ENCODE results near the gene CXCL10. TPM values are rescaled to one million over a fixed set of nuclear protein-coding genes. Genes with fewer than 3 reads are reported as not detected.
"Not testable (repeated sequence)": the region's sequence is repeated elsewhere in the genome, so short reads cannot be mapped to it uniquely, and the experiment has no call there.

The CXCL10 gene
- total and polyA plus RNA-seq, 4 experiments from 2014 or later, result 0.39 to 0.76 (median 0.42) TPM; not detected in 1

GRCh38 chr4:76003620-76004019 lies 19.7 kb downstream of the CXCL10 start:
- peaks cover 3 to 16% of the 10 kb centered on the region in 2 donors for H3K27me3 Mint-ChIP-seq
- ChIA-PET CTCF (ENCODE audit: partially characterized antibody) (no interaction called here), POLR2A (ENCODE audit: partially characterized antibody) (no interaction called here)
- Histone ChIP-seq H3K4me3 (ENCODE audit: low read length in 2 of 2) (no peak overlapping the region), H3K27ac (ENCODE audit: low read depth, low read length) (no peak overlapping the region), H3K36me3 (ENCODE audit: insufficient read depth, low read length) (no peaks in the 10 kb centered on the region), H3K27me3 (ENCODE audit: insufficient read depth, low read length) (no peaks in the 10 kb centered on the region), H3K9me3 (ENCODE audit: control insufficient read depth in 1 of 2, low read length in 2 of 2) (no peaks in the 10 kb centered on the region), H3K4me1 (ENCODE audit: insufficient read depth, low read length) (no peaks in the 10 kb centered on the region)
- H3K27ac Mint-ChIP-seq, result no peak overlapping the region
- no peaks in the 10 kb centered on the region for H3K9me3 Mint-ChIP-seq
- no peak overlapping the region for H3K4me3 Mint-ChIP-seq
- no peaks in the 10 kb centered on the region for H3K36me3 Mint-ChIP-seq
- H3K4me1 Mint-ChIP-seq, result no peaks in the 10 kb centered on the region
- no peak for DNase-seq
- intact Hi-C loops (cut with micrococcal nuclease), result no loop called here

DNA sequence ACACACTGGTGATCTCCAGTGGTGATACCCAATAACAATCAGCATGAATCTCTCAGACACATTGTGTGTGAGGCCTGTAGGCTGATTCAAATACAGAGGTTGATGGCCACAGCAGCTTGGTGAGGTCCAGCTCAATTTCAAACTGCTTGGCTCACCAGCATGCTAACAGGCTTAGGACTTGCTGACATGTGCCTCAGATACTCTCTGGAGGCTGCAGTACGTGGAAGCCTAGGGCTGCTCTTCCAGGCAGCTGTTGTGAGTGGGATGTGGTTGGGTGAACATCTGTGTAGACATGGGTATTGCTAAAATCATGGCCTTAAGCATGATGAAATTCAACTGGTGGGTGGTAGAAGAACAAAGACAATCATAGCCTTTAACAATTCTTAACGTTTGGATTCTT lies 20.3 kb downstream of the CXCL10 start:
- no peaks in the 10 kb centered on the region for H3K4me1 Mint-ChIP-seq
- H3K4me1 ChIP-seq (ENCODE audit: insufficient read depth, low read length), result no peaks in the 10 kb centered on the region
- H3K27ac ChIP-seq (ENCODE audit: low read depth, low read length), result no peak overlapping the region
- H3K27me3 ChIP-seq (ENCODE audit: insufficient read depth, low read length), result no peaks in the 10 kb centered on the region
- ChIA-PET CTCF (ENCODE audit: partially characterized antibody) (no interaction called here), POLR2A (ENCODE audit: partially characterized antibody) (no interaction called here)
- no peak overlapping the region for H3K4me3 ChIP-seq (ENCODE audit: low read length in 2 of 2)
- H3K4me3 Mint-ChIP-seq, result no peak overlapping the region
- DNase-seq, result no peak
- H3K36me3 Mint-ChIP-seq, result no peaks in the 10 kb centered on the region
- intact Hi-C loops (cut with micrococcal nuclease), result no loop called here
- H3K27me3 Mint-ChIP-seq, result peaks cover 3 to 16% of the 10 kb centered on the region in 2 donors
- no peaks in the 10 kb centered on the region for H3K36me3 ChIP-seq (ENCODE audit: insufficient read depth, low read length)
- H3K27ac Mint-ChIP-seq, result no peak overlapping the region
- no peaks in the 10 kb centered on the region for H3K9me3 ChIP-seq (ENCODE audit: control insufficient read depth in 1 of 2, low read length in 2 of 2)
- no peaks in the 10 kb centered on the region for H3K9me3 Mint-ChIP-seq

- no peaks in the 10 kb centered on the region for H3K36me3 ChIP-seq (ENCODE audit: insufficient read depth, low read length)
- CTCF ChIA-PET (ENCODE audit: partially characterized antibody), result no interaction called here
- no peaks in the 10 kb centered on the region for H3K4me1 ChIP-seq (ENCODE audit: insufficient read depth, low read length)
- Mint-ChIP-seq H3K4me1 (no peaks in the 10 kb centered on the region), H3K9me3 (no peaks in the 10 kb centered on the region), H3K27me3 (peaks cover 3 to 15% of the 10 kb centered on the region in 2 donors), H3K4me3 (no peak overlapping the region), H3K36me3 (no peaks in the 10 kb centered on the region), H3K27ac (no peak overlapping the region)
- H3K27me3 ChIP-seq (ENCODE audit: insufficient read depth, low read length), result no peaks in the 10 kb centered on the region
- no peak overlapping the region for H3K4me3 ChIP-seq (ENCODE audit: low read length in 2 of 2)
- intact Hi-C loops (cut with micrococcal nuclease), result no loop called here
- DNase-seq, result no peak
- POLR2A ChIA-PET (ENCODE audit: partially characterized antibody), result no interaction called here
- H3K9me3 ChIP-seq (ENCODE audit: control insufficient read depth in 1 of 2, low read length in 2 of 2), result no peaks in the 10 kb centered on the region
- H3K27ac ChIP-seq (ENCODE audit: low read depth, low read length), result no peak overlapping the region
Measured at GRCh38 chr4:76002176-76002575, 21.1 kb downstream of the CXCL10 start.

DNA sequence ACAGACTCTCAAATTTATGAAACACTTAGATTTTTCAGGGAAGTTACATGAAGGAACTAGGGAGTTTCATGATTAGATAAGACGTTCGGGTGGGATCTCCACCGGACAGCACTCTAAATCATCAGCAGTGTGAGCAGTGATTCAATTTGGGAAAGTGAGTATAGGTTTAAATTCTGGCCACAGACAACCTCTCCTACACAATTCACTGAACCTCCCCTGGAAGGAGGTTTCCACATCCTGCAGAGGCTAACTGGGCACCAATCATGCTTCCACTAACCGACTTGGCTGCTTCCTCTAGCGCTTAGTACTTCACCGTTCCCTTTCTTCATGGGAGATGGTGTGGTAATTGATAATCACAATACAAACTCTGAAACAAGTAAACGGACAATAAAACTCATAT lies 21.6 kb downstream of the CXCL10 start:
- ChIA-PET CTCF (ENCODE audit: partially characterized antibody) (interaction anchor here (1.0 kb wide), 1 partner anchor 10 kb away, joined by 3 read pairs; no protein-coding TSS in a partner anchor), POLR2A (ENCODE audit: partially characterized antibody) (no interaction called here)
- intact Hi-C loops (cut with micrococcal nuclease), result no loop called here
- H3K9me3 ChIP-seq (ENCODE audit: control insufficient read depth in 1 of 2, low read length in 2 of 2), result no peaks in the 10 kb centered on the region
- H3K27me3 ChIP-seq (ENCODE audit: insufficient read depth, low read length), result no peaks in the 10 kb centered on the region
- H3K27ac Mint-ChIP-seq, result no peak overlapping the region
- H3K4me3 Mint-ChIP-seq, result no peak overlapping the region
- no peak overlapping the region for H3K4me3 ChIP-seq (ENCODE audit: low read length in 2 of 2)
- no peak overlapping the region for H3K27ac ChIP-seq (ENCODE audit: low read depth, low read length)
- H3K4me1 Mint-ChIP-seq, result no peaks in the 10 kb centered on the region
- H3K4me1 ChIP-seq (ENCODE audit: insufficient read depth, low read length), result no peaks in the 10 kb centered on the region
- no peaks in the 10 kb centered on the region for H3K36me3 ChIP-seq (ENCODE audit: insufficient read depth, low read length)
- H3K36me3 Mint-ChIP-seq, result no peaks in the 10 kb centered on the region
- H3K9me3 Mint-ChIP-seq, result no peaks in the 10 kb centered on the region
- no peak for DNase-seq
- peaks cover 3 to 13% of the 10 kb centered on the region in 2 donors for H3K27me3 Mint-ChIP-seq

DNA sequence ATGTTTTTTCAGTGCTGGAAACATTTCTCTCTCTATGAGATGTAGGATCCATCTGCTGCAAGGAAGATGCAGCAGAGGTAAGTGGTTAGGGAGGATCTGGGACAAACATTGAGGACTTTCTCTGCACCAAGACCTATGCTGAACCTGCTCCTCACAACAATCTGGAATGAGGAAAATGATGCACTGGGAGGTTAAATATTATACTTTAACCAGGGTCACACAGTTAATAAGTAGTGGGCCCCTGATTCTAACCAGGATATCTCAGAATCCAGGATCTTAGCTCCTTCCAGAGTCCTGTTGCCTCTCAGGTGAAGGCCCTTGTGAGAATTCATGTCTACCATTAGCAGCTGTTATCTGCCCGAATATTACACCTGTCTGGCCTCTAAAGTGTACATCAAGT lies 23.0 kb downstream of the CXCL10 start:
- no peaks in the 10 kb centered on the region for H3K36me3 Mint-ChIP-seq
- Histone ChIP-seq H3K36me3 (ENCODE audit: insufficient read depth, low read length) (no peaks in the 10 kb centered on the region), H3K9me3 (ENCODE audit: control insufficient read depth in 1 of 2, low read length in 2 of 2) (no peaks in the 10 kb centered on the region), H3K4me1 (ENCODE audit: insufficient read depth, low read length) (no peaks in the 10 kb centered on the region), H3K27ac (ENCODE audit: low read depth, low read length) (no peak overlapping the region), H3K27me3 (ENCODE audit: insufficient read depth, low read length) (no peaks in the 10 kb centered on the region), H3K4me3 (ENCODE audit: low read length in 2 of 2) (no peak overlapping the region)
- H3K27me3 Mint-ChIP-seq, result peaks cover 0 to 9% of the 10 kb centered on the region in 2 donors
- ChIA-PET POLR2A (ENCODE audit: partially characterized antibody) (no interaction called here), CTCF (ENCODE audit: partially characterized antibody) (no interaction called here)
- intact Hi-C loops (cut with micrococcal nuclease), result no loop called here
- DNase-seq, result no peak
- H3K4me1 Mint-ChIP-seq, result no peaks in the 10 kb centered on the region
- H3K9me3 Mint-ChIP-seq, result no peaks in the 10 kb centered on the region
- H3K27ac Mint-ChIP-seq, result no peak overlapping the region
- no peak overlapping the region for H3K4me3 Mint-ChIP-seq

GRCh38 chr4:75998525-75999147 lies 24.7 kb downstream of the CXCL10 start:
- H3K27ac ChIP-seq (ENCODE audit: low read depth, low read length); H3K27ac Mint-ChIP-seq; H3K27me3 ChIP-seq (ENCODE audit: insufficient read depth, low read length); H3K4me1 ChIP-seq (ENCODE audit: insufficient read depth, low read length); H3K4me1 Mint-ChIP-seq; H3K9me3 ChIP-seq (ENCODE audit: control insufficient read depth in 1 of 2, low read length in 2 of 2); H3K27me3 Mint-ChIP-seq; intact Hi-C loops (cut with micrococcal nuclease); DNase-seq; POLR2A ChIA-PET (ENCODE audit: partially characterized antibody); H3K4me3 Mint-ChIP-seq; H3K36me3 ChIP-seq (ENCODE audit: insufficient read depth, low read length); H3K9me3 Mint-ChIP-seq; H3K36me3 Mint-ChIP-seq; H3K4me3 ChIP-seq (ENCODE audit: low read length in 2 of 2): not testable (repeated sequence)
- CTCF ChIA-PET (ENCODE audit: partially characterized antibody), result interaction anchor here (1.0 kb wide), 1 partner anchor 68 kb away, joined by 4 read pairs; no protein-coding TSS in a partner anchor

GRCh38 chr4:75997946-75998345 lies 25.4 kb downstream of the CXCL10 start:
- ChIA-PET POLR2A (ENCODE audit: partially characterized antibody) (no interaction called here), CTCF (ENCODE audit: partially characterized antibody) (interaction anchor here (1.4 to 3.8 kb wide), 4 partner anchors 13 to 69 kb away, joined by 3 to 49 read pairs (median 24); no protein-coding TSS in a partner anchor)
- H3K27me3 ChIP-seq (ENCODE audit: insufficient read depth, low read length), result no peaks in the 10 kb centered on the region
- Mint-ChIP-seq H3K27ac (peak overlapping the region in 1 of 7 donors; percentile 68), H3K4me1 (peaks cover 0 to 2% (median 0%) of the 10 kb centered on the region in 4 donors), H3K4me3 (no peak overlapping the region), H3K9me3 (no peaks in the 10 kb centered on the region), H3K27me3 (peaks cover 0 to 8% of the 10 kb centered on the region in 2 donors), H3K36me3 (no peaks in the 10 kb centered on the region)
- DNase-seq, result no peak
- intact Hi-C loops (cut with micrococcal nuclease), result no loop called here
- no peaks in the 10 kb centered on the region for H3K4me1 ChIP-seq (ENCODE audit: insufficient read depth, low read length)
- no peaks in the 10 kb centered on the region for H3K9me3 ChIP-seq (ENCODE audit: control insufficient read depth in 1 of 2, low read length in 2 of 2)
- H3K27ac ChIP-seq (ENCODE audit: low read depth, low read length), result no peak overlapping the region
- no peaks in the 10 kb centered on the region for H3K36me3 ChIP-seq (ENCODE audit: insufficient read depth, low read length)
- H3K4me3 ChIP-seq (ENCODE audit: low read length in 2 of 2), result no peak overlapping the region

Measured in CD4-positive, alpha-beta memory T cell (primary cell).